Pancreas (tissue), 10 donors: ENCODE data around the gene CLIP1. TPM values are rescaled to one million over a fixed set of nuclear protein-coding genes. Genes with fewer than 3 reads are reported as not detected.

Source experiments
- ATAC-seq, 4 donors: fragments of 200-7000 bp; cut with Tn5 transposase; one replicate each; pipeline versions ENCODE4 v1.8.0 to v1.9.1; 2020; ENCODE audit warnings: mild to moderate bottlenecking in 4 of 4, moderate library complexity in 4 of 4
- DNase-seq, 6 donors: peaks; one replicate each; pipeline ENCODE4 v3.0.0-alpha.2; 2020
- FAIRE-seq: peaks from 2 replicates; lab custom pipeline; 2012; peaks lifted over from hg19 to GRCh38; lab: Jason Lieb, UNC
- H3K27ac ChIP-seq, 4 donors: fragments of 200-600 bp; sonication (generic); 1 replicate in 3 of 4; 2 replicates in 1 of 4; pipeline versions ENCODE4 v1.5.0 to v1.8.0; 2020
- H3K27me3 ChIP-seq, 4 donors: fragments of 200-600 bp; one replicate each; pipeline ENCODE4 v1.8.0; 2021
- H3K36me3 ChIP-seq, 3 donors: fragments of 200-600 bp; sonication (generic) in 1 of 3; one replicate each; pipeline versions ENCODE4 v1.5.0 to v1.8.0; 2020 to 2021
- H3K4me1 ChIP-seq, 3 donors: fragments of 200-600 bp; one replicate each; pipeline ENCODE4 v1.8.0; 2021
- H3K4me3 ChIP-seq, 4 donors: fragments of 200-600 bp; sonication (generic) in 2 of 4; one replicate each; pipeline versions ENCODE4 v1.5.0 to v1.8.0; 2020 to 2021
- H3K9me3 ChIP-seq, 4 donors: fragments of 200-600 bp; one replicate each; pipeline ENCODE4 v1.8.0; 2021
- CTCF ChIP-seq, 4 donors: fragments of 200-600 bp; sonication (generic) in 3 of 4; IDR thresholded peaks; one replicate each; pipeline versions ENCODE4 v1.5.0 to v1.8.0; 2021; ENCODE audit warnings: antibody characterized with exemption in 4 of 4
- WGBS, 2 donors: extraction: QIAGEN DNeasy Blood & Tissue Kit; methylation state at CpG; one replicate each; pipeline ENCODE4 v1.1.7; 2013; 5-methylcytosine and 5-hydroxymethylcytosine counted together
- intact Hi-C, 3 donors: fragments of 100-400 bp; cut with DNase I; formaldehyde crosslinking; loops; one replicate each; pipeline versions ENCODE4 v1.11.1 to v1.14.2; 2022
- polyA plus RNA-seq, 2 donors: library from polyadenylated mRNA; stranded (reverse); fragments of 200-250 nt; gene quantifications; one replicate each; pipeline ENCODE4 v1.2.3, GENCODE V29; 2013
- total RNA-seq, 6 donors: library from RNA; stranded (reverse); fragmentation: NEBNext Ultra II Directional in 4 of 6; extraction: Animal tissue kit (Norgen Biotek cat#: 25700) in 4 of 6; gene quantifications; one replicate each; pipeline versions ENCODE4 v1.2.1 to v1.2.4, GENCODE V29; 2021 to 2023
- donor health status: healthy with polysubstance abuse.
- donor health status: DM: no; HTN: no; CAD: no; lungs with moderate emphysema.
- donor health status: DM: no; HTN: no; CAD: no.
- donor health status: control.
- donor health status: control.
- donor health status: Bipolar disorder and iron deficiency.
- donor health status: DM: yes; HTN: yes; CAD: no.
- donor health status: DM: no; HTN: no; CAD: no.
- donor health status: DM: no; HTN: no; CAD: no.
- donor health status: DM: yes; HTN: yes; CAD: no.

Gene CLIP1
- total and polyA plus RNA-seq, 8 donors: 17.1 to 43.9 (median 30.7) TPM

- intact Hi-C loops: no loop called here
- no peak for TF ChIP-seq CTCF (IDR thresholded peaks at IDR 0.05)
- Histone ChIP-seq H3K9me3 (no peaks in the 10 kb centered on the region), H3K4me3 (no peak overlapping the region), H3K4me1 (peaks cover 0 to 1% (median 0%) of the 10 kb centered on the region in 3 donors), H3K27ac (no peak overlapping the region), H3K27me3 (no peaks in the 10 kb centered on the region), H3K36me3 (no peaks in the 10 kb centered on the region)
- DNase-seq: no peak
- no peak for ATAC-seq
- no peak for FAIRE-seq
- 90 to 95% methylated on average over 4 of the region's 4 CpGs for WGBS, 2 donors
Measured at GRCh38 chr12:122393817-122394216, 28.7 kb downstream of the CLIP1 start.

- Histone ChIP-seq H3K36me3 (no peaks in the 10 kb centered on the region), H3K4me3 (no peak overlapping the region), H3K27ac (no peak overlapping the region), H3K9me3 (no peaks in the 10 kb centered on the region), H3K27me3 (no peaks in the 10 kb centered on the region), H3K4me1 (no peaks in the 10 kb centered on the region)
- ATAC-seq (no peak), DNase-seq (no peak), FAIRE-seq (no peak)
- intact Hi-C loops: no loop called here
- 95 to 96% methylated on average over 5 of the region's 5 CpGs for WGBS, 2 donors
- no peak for TF ChIP-seq CTCF (IDR thresholded peaks at IDR 0.05)
Measured at GRCh38 chr12:122392411-122392810, 30.1 kb downstream of the CLIP1 start.

- Histone ChIP-seq H3K9me3 (no peaks in the 10 kb centered on the region), H3K4me1 (no peaks in the 10 kb centered on the region), H3K27ac (no peak overlapping the region), H3K36me3 (no peaks in the 10 kb centered on the region), H3K4me3 (no peak overlapping the region), H3K27me3 (no peaks in the 10 kb centered on the region)
- TF ChIP-seq CTCF (IDR thresholded peaks at IDR 0.05): no peak
- intact Hi-C loops: no loop called here
- no peak for ATAC-seq
- DNase-seq: no peak
- WGBS, 2 donors: 92 to 97% methylated on average over 7 of the region's 7 CpGs
- FAIRE-seq: no peak
Measured at GRCh38 chr12:122389677-122390076, 32.8 kb downstream of the CLIP1 start.

GRCh38 chr12:122387887-122388286, 34.6 kb downstream of the CLIP1 start:
- no peak overlapping the region for H3K4me3 ChIP-seq
- FAIRE-seq (no peak), DNase-seq (no peak), ATAC-seq (no peak)
- H3K9me3 ChIP-seq: no peaks in the 10 kb centered on the region
- TF ChIP-seq CTCF (IDR thresholded peaks at IDR 0.05): no peak
- intact Hi-C loops: no loop called here
- WGBS, 2 donors: 91 to 92% methylated on average over 6 of the region's 6 CpGs
- H3K27me3 ChIP-seq: no peaks in the 10 kb centered on the region
- H3K4me1 ChIP-seq: no peaks in the 10 kb centered on the region
- no peak overlapping the region for H3K27ac ChIP-seq
- no peaks in the 10 kb centered on the region for H3K36me3 ChIP-seq

GRCh38 chr12:122385171-122386016, 37.1 kb downstream of the CLIP1 start:
- FAIRE-seq (no peak), DNase-seq (no peak), ATAC-seq (no peak)
- Histone ChIP-seq H3K4me1 (no peaks in the 10 kb centered on the region), H3K4me3 (no peak overlapping the region), H3K27ac (no peak overlapping the region), H3K27me3 (no peaks in the 10 kb centered on the region), H3K9me3 (no peaks in the 10 kb centered on the region), H3K36me3 (no peaks in the 10 kb centered on the region)
- intact Hi-C loops: no loop called here
- WGBS, 2 donors: 95 to 99% methylated on average over 13 of the region's 13 CpGs
- no peak for TF ChIP-seq CTCF (IDR thresholded peaks at IDR 0.05)
